GM12878 (cell line): ENCODE measurements around the gene CHAT. TPM values are rescaled to one million over a fixed set of nuclear protein-coding genes. Genes with fewer than 3 reads are reported as not detected.

Experiments
- ATAC-seq: fragments of 200-7000 bp; cut with Tn5 transposase; 3 replicates; pipeline ENCODE4 v1.9.1; 2020; ENCODE audit warnings: mild to moderate bottlenecking, moderate library complexity
- BruUV-seq: library from RNA; stranded (reverse); fragments of 400-500 nt; replicated peaks from 2 replicates; lab custom pipeline; 2021; lab: Mats Ljungman, UMichigan
- CTCF ChIA-PET: fragments of 300-600 bp; sonication (Branson Sonifier 250); formaldehyde crosslinking; extraction: SDS; loops from one replicate; lab custom pipeline; 2021; ENCODE audit warnings: inconsistent platforms; lab: Yijun Ruan, JAX
- POLR2A ChIA-PET: fragments of 350-600 bp; formaldehyde crosslinking; extraction: SDS; loops from one replicate; lab custom pipeline; 2021; ENCODE audit warnings: inconsistent platforms; lab: Charles Lee
- RAD21 ChIA-PET: fragments of 300-600 bp; sonication (Branson Sonifier 250); formaldehyde crosslinking; loops from one replicate; lab custom pipeline; 2023; ENCODE audit warnings: antibody characterized with exemption; ENCODE audit not compliant: unreplicated experiment; lab: Charles Lee
- SMC1A ChIA-PET: fragments of 300-600 bp; sonication (Branson Sonifier 250); formaldehyde crosslinking; loops from one replicate; lab custom pipeline; 2023; ENCODE audit not compliant: unreplicated experiment, uncharacterized antibody; lab: Charles Lee
- DNase-seq: peaks from one replicate; pipeline ENCODE4 v3.0.0-alpha.2; 2011; ENCODE audit warnings: low read depth, low spot score
- FAIRE-seq: peaks from 3 replicates; lab custom pipeline; 2011; peaks lifted over from hg19 to GRCh38; lab: Jason Lieb, UNC
- H2AFZ ChIP-seq: 2 replicates; pipeline ENCODE4 v1.6.0; 2011; ENCODE audit warnings: low read depth, low read length, control low read depth; ENCODE audit not compliant: control insufficient read depth
- H3K27ac ChIP-seq: 2 replicates; pipeline ENCODE4 v1.5.1; 2011; ENCODE audit warnings: control low read depth; ENCODE audit not compliant: control insufficient read depth, insufficient read depth
- H3K27me3 ChIP-seq, 2 experiments: replicated peaks in 1 of 2; 2 replicates each; pipeline versions ENCODE4 v1.6.0 to v1.6.1; 2011; ENCODE audit warnings: low read length in 1 of 2; ENCODE audit not compliant: control insufficient read depth in 2 of 2, insufficient read depth in 2 of 2
- H3K36me3 ChIP-seq, 2 experiments: 2 replicates each; pipeline ENCODE4 v1.5.1; 2011; ENCODE audit warnings: low read length in 1 of 2; ENCODE audit not compliant: control insufficient read depth in 2 of 2, insufficient read depth in 2 of 2
- H3K4me1 ChIP-seq: 2 replicates; pipeline ENCODE4 v1.6.1; 2011; ENCODE audit warnings: mild to moderate bottlenecking, low read length, moderate library complexity, mixed read lengths; ENCODE audit not compliant: control insufficient read depth, insufficient read depth
- H3K4me2 ChIP-seq: 2 replicates; pipeline ENCODE4 v1.6.0; 2011; ENCODE audit warnings: control low read depth; ENCODE audit not compliant: control insufficient read depth, insufficient read depth
- H3K4me3 ChIP-seq: fragments of 200-600 bp; sonication (generic); 2 replicates; pipeline ENCODE4 v1.5.1; 2016
- H3K79me2 ChIP-seq: 2 replicates; pipeline ENCODE4 v1.6.0; 2011; ENCODE audit warnings: low read length; ENCODE audit not compliant: control insufficient read depth, insufficient read depth
- H3K9ac ChIP-seq: 2 replicates; pipeline ENCODE4 v1.8.0; 2011; ENCODE audit warnings: low read length, control low read depth, mixed read lengths; ENCODE audit not compliant: control insufficient read depth, insufficient read depth
- H3K9me3 ChIP-seq: replicated peaks from 3 replicates; pipeline ENCODE4 v1.5.1; 2011; ENCODE audit warnings: mild to moderate bottlenecking, low read length; ENCODE audit not compliant: control insufficient read depth, insufficient read depth
- H4K20me1 ChIP-seq: 2 replicates; pipeline ENCODE4 v1.6.0; 2011; ENCODE audit not compliant: control insufficient read depth, insufficient read depth
- BHLHE40 ChIP-seq, 2 experiments: fragments of 450-650 bp in 1 of 2; IDR thresholded peaks; 2 replicates each; pipeline ENCODE4 v1.6.1; 2011 to 2017; ENCODE audit warnings: low read depth in 2 of 2, borderline replicate concordance in 1 of 2, improper control_type of control experiment in 1 of 2, low read length in 1 of 2, mild to moderate bottlenecking in 1 of 2
- CHD1 ChIP-seq: IDR thresholded peaks from 2 replicates; pipeline ENCODE4 v1.6.1; 2012; ENCODE audit warnings: low read depth, low read length, improper control_type of control experiment
- EGR1 ChIP-seq, 2 experiments: IDR thresholded peaks; 1 replicate in 1 of 2; 2 replicates in 1 of 2; pipeline ENCODE4 v1.6.1; 2011 to 2012; ENCODE audit warnings: low read depth in 2 of 2, low read length in 2 of 2, borderline replicate concordance in 1 of 2, mild to moderate bottlenecking in 1 of 2, moderate library complexity in 1 of 2
- EZH2 ChIP-seq: IDR thresholded peaks from 2 replicates; pipeline ENCODE4 v1.6.1; 2012; ENCODE audit warnings: low read depth, mild to moderate bottlenecking, control low read depth, inconsistent platforms, low read length, borderline replicate concordance; ENCODE audit not compliant: control insufficient read depth
- GATAD2B ChIP-seq: fragments of 450-650 bp; conservative IDR thresholded peaks from 2 replicates; pipeline ENCODE4 v1.6.1; 2017; ENCODE audit warnings: low read depth, mild to moderate bottlenecking, moderate library complexity
- HDAC2 ChIP-seq: fragments of 200-600 bp; sonication (generic); IDR thresholded peaks from 2 replicates; pipeline ENCODE4 v1.6.1; 2017
- NFXL1 ChIP-seq: fragments of 450-650 bp; IDR thresholded peaks from 2 replicates; pipeline ENCODE4 v1.6.1; 2017; ENCODE audit warnings: antibody characterized with exemption, mild to moderate bottlenecking, borderline replicate concordance
- SIN3A ChIP-seq: IDR thresholded peaks from 2 replicates; pipeline ENCODE4 v1.6.1; 2012; ENCODE audit warnings: low read depth, low read length, improper control_type of control experiment
- TARDBP ChIP-seq: IDR thresholded peaks from 2 replicates; pipeline ENCODE4 v1.6.1; 2016; ENCODE audit warnings: borderline replicate concordance
- TCF7 ChIP-seq: IDR thresholded peaks from 2 replicates; pipeline ENCODE4 v1.6.1; 2014; ENCODE audit warnings: antibody characterized with exemption, borderline replicate concordance
- YY1 ChIP-seq: IDR thresholded peaks from 2 replicates; pipeline ENCODE4 v1.6.1; 2011; ENCODE audit warnings: low read depth, mild to moderate bottlenecking, low read length
- WGBS: methylation state at CpG from one replicate; pipeline ENCODE4 v1.1.6; 2016; ENCODE audit warnings: low lambda C conversion rate; ENCODE audit not compliant: insufficient replicate concordance, insufficient coverage; ENCODE audit errors: missing lambda C conversion rate; 5-methylcytosine and 5-hydroxymethylcytosine counted together
- in situ Hi-C: fragments of 300-500 bp; cut with MboI; formaldehyde crosslinking; loops from 9 replicates; pipeline ENCODE4 v1.14.3; 2018; ENCODE audit warnings: mixed read lengths
- intact Hi-C: fragments of 100-400 bp; cut with micrococcal nuclease; formaldehyde crosslinking; loops from one replicate; pipeline ENCODE4 v1.14.2; 2022; ENCODE audit not compliant: unreplicated experiment
- polyA plus RNA-seq, 11 experiments: library from polyadenylated mRNA; depleted of rRNA in 4 of 11; unstranded in 6 of 11; stranded (reverse) in 5 of 11; fragments of >200 nt; fragmentation: Nextera tagmentation in 4 of 11; fragmentation: Illumina TruSeq in 1 of 11; extraction: Ambion mirVana in 4 of 11; extraction: Trizol in 1 of 11; gene quantifications; 1 replicate in 1 of 11; 2 replicates in 10 of 11; pipeline versions ENCODE4 v1.2.1 to v1.2.3, GENCODE V29; 2011 to 2016; ENCODE audit warnings: inconsistent platforms in 2 of 11, missing spikeins in 2 of 11, low read depth in 1 of 11
- total RNA-seq, 4 experiments: library from RNA; depleted of rRNA in 3 of 4; stranded (reverse); fragments of >200 nt in 3 of 4; fragmentation: Illumina TruSeq in 1 of 4; extraction: Trizol in 1 of 4; gene quantifications; 2 replicates each; pipeline versions ENCODE4 v1.2.1 to v1.2.3, GENCODE V29; 2013 to 2021
- TF ChIP-seq, protein P1 (sequence below): IDR thresholded peaks from 2 replicates; pipeline ENCODE4 v1.6.1; 2012; ENCODE audit warnings: low read length, inconsistent platforms
- TF ChIP-seq, protein P2 (sequence below): IDR thresholded peaks from 2 replicates; pipeline ENCODE4 v1.6.1; 2011; ENCODE audit warnings: borderline replicate concordance, low read depth, mild to moderate bottlenecking, moderate library complexity, low read length; ENCODE audit not compliant: insufficient read depth, poor library complexity, severe bottlenecking

The CHAT gene
- total and polyA plus RNA-seq, 10 of the 15 experiments (the other 5 are each of a cell fraction or from before 2014, with no cell fraction given) = not detected

DNA sequence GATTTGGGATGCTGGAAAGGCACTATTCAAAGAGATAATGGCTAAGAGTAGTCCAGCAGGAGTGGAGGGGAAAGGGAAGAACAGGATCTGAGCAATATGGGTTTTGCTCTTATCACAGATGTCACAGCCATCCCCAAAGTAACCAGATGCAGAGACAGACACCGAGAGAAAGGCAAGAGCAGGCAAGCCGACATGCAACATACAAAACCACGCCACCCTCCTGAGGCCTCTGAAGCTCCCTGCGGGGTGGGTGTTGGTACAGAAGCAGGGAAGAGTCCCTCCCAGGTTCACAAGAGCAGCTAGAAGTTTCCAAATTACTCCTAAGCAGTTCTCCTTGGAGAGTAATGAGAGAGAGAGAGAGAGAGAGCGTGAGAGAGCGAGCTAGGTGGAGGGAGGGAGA is 54.8 kb downstream of the CHAT start:
- H3K4me2 ChIP-seq = no peak overlapping the region
- H2AFZ ChIP-seq = no peak overlapping the region
- ChIA-PET SMC1A (no interaction called here), CTCF (interaction anchor here (0.6 kb wide), 1 partner anchor 585 kb away, joined by 3 read pairs; no protein-coding TSS in a partner anchor), POLR2A (no interaction called here), RAD21 (no interaction called here)
- no peaks in the 10 kb centered on the region for H3K79me2 ChIP-seq
- in situ Hi-C loops = no loop called here
- H3K4me1 ChIP-seq = no peaks in the 10 kb centered on the region
- FAIRE-seq (no peak), ATAC-seq (no peak), DNase-seq (no peak)
- H3K27ac ChIP-seq = no peak overlapping the region
- WGBS = 18% methylated on average over 6 of the region's 6 CpGs
- intact Hi-C loops = no loop called here
- H3K9ac ChIP-seq = no peak overlapping the region
- no peak for TF ChIP-seq EGR1 (IDR thresholded peaks at IDR 0.05; ENCODE audit: borderline replicate concordance in 1 of 2, low read depth in 2 of 2, low read length in 2 of 2)
- no peak for TF ChIP-seq TCF7
- TF ChIP-seq GATAD2B = no peak
- H4K20me1 ChIP-seq = no peaks in the 10 kb centered on the region
- H3K4me3 ChIP-seq = no peak overlapping the region
- peaks cover 0 to 1% of the 10 kb centered on the region in 2 experiments; a peak in 2 of 4 replicates for H3K27me3 ChIP-seq
- BruUV-seq = no TSS peak
- H3K9me3 ChIP-seq = no peaks in the 10 kb centered on the region
- no peaks in the 10 kb centered on the region for H3K36me3 ChIP-seq

DNA sequence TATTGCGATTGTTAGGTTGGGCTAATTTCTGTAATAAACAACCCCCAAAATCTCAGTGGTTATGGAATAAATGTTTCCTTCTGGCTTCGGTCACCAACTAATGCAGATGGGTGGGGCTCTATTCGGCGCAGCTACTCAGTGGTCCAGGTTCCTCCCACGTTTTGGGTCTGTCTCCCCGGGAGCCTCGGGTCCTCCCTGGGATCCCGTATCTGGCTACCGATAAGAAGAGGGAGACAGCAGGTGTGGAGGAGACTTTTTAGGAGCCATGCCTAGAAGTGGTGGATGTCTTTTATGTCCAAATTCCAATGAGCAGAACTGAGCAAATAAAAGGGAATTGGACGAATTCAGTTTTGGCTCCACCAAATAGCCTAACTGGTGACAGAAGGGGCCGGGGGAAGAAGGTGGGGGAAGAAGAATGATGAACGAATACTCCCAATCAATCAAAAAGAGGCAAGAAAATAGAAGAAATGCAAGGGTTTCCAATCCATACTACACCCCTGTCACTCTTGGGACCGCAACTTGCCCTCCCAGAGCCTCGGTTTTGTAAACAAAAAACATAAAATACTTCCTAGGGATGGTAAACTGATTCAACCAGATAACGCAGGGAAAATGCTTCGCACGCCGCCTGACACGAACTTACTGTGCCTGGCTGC is 65.1 kb downstream of the CHAT start:
- no TSS peak for BruUV-seq
- DNase-seq = no peak
- no peaks in the 10 kb centered on the region for H3K4me1 ChIP-seq
- TF ChIP-seq, protein P1, sequence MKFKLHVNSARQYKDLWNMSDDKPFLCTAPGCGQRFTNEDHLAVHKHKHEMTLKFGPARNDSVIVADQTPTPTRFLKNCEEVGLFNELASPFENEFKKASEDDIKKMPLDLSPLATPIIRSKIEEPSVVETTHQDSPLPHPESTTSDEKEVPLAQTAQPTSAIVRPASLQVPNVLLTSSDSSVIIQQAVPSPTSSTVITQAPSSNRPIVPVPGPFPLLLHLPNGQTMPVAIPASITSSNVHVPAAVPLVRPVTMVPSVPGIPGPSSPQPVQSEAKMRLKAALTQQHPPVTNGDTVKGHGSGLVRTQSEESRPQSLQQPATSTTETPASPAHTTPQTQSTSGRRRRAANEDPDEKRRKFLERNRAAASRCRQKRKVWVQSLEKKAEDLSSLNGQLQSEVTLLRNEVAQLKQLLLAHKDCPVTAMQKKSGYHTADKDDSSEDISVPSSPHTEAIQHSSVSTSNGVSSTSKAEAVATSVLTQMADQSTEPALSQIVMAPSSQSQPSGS = no peak
- TF ChIP-seq, protein P2, sequence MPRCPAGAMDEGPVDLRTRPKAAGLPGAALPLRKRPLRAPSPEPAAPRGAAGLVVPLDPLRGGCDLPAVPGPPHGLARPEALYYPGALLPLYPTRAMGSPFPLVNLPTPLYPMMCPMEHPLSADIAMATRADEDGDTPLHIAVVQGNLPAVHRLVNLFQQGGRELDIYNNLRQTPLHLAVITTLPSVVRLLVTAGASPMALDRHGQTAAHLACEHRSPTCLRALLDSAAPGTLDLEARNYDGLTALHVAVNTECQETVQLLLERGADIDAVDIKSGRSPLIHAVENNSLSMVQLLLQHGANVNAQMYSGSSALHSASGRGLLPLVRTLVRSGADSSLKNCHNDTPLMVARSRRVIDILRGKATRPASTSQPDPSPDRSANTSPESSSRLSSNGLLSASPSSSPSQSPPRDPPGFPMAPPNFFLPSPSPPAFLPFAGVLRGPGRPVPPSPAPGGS = no peak
- TF ChIP-seq CHD1 (no peak), SIN3A (no peak), HDAC2 (no peak), BHLHE40 (IDR thresholded peaks at IDR 0.05; ENCODE audit: borderline replicate concordance in 1 of 2, low read depth in 2 of 2, low read length in 1 of 2) (no peak), TARDBP (no peak), EGR1 (IDR thresholded peaks at IDR 0.05; ENCODE audit: borderline replicate concordance in 1 of 2, low read depth in 2 of 2, low read length in 2 of 2) (no peak), NFXL1 (no peak), YY1 (no peak), EZH2 (no peak)
- WGBS = 45% methylated on average over 19 of the region's 19 CpGs
- no peaks in the 10 kb centered on the region; the same call in 2 of the 3 replicates for H3K9me3 ChIP-seq
- no peak for ATAC-seq
- H3K27ac ChIP-seq = no peak overlapping the region
- CTCF ChIA-PET = no interaction called here
- no peaks in the 10 kb centered on the region for H3K79me2 ChIP-seq
- H3K4me2 ChIP-seq = no peak overlapping the region
- POLR2A ChIA-PET = no interaction called here
- H3K4me3 ChIP-seq = no peak overlapping the region
- RAD21 ChIA-PET = no interaction called here
- SMC1A ChIA-PET = no interaction called here
- FAIRE-seq = no peak
- H3K27me3 ChIP-seq = no peaks in the 10 kb centered on the region; a peak in 2 of 4 replicates
- no peaks in the 10 kb centered on the region for H3K36me3 ChIP-seq
- H4K20me1 ChIP-seq = no peaks in the 10 kb centered on the region
- H3K9ac ChIP-seq = no peak overlapping the region
- H2AFZ ChIP-seq = no peak overlapping the region
- intact Hi-C loops (no loop called here), in situ Hi-C loops (no loop called here)
